Activated T-cell treated with anti-CD3 and anti-CD28 coated beads, Interleukin-2, amount 50 U/mL, for 24 hours (primary cell): ENCODE measurements around the gene KLHL22.

Experiments used
- DNase-seq: peaks from one replicate; pipeline ENCODE4 v3.0.0-alpha.2; 2020
- H3K27ac Mint-ChIP-seq: 2 replicates; pipeline ENCODE4 v1.8.0; 2020; ENCODE audit warnings: mild to moderate bottlenecking, mixed read lengths
- H3K27me3 Mint-ChIP-seq: 2 replicates; pipeline ENCODE4 v1.8.0; 2020; ENCODE audit warnings: mixed read lengths
- H3K36me3 Mint-ChIP-seq: 2 replicates; pipeline ENCODE4 v1.8.0; 2020; ENCODE audit warnings: low read depth, mixed read lengths
- H3K4me1 Mint-ChIP-seq: 2 replicates; pipeline ENCODE4 v1.8.0; 2020; ENCODE audit warnings: low read depth, mixed read lengths
- H3K4me3 Mint-ChIP-seq: 2 replicates; pipeline ENCODE4 v1.8.0; 2020; ENCODE audit warnings: mild to moderate bottlenecking, moderate library complexity, mixed read lengths
- H3K9me3 Mint-ChIP-seq: 2 replicates; pipeline ENCODE4 v1.8.0; 2020; ENCODE audit warnings: mixed read lengths

KLHL22 gene

DNA sequence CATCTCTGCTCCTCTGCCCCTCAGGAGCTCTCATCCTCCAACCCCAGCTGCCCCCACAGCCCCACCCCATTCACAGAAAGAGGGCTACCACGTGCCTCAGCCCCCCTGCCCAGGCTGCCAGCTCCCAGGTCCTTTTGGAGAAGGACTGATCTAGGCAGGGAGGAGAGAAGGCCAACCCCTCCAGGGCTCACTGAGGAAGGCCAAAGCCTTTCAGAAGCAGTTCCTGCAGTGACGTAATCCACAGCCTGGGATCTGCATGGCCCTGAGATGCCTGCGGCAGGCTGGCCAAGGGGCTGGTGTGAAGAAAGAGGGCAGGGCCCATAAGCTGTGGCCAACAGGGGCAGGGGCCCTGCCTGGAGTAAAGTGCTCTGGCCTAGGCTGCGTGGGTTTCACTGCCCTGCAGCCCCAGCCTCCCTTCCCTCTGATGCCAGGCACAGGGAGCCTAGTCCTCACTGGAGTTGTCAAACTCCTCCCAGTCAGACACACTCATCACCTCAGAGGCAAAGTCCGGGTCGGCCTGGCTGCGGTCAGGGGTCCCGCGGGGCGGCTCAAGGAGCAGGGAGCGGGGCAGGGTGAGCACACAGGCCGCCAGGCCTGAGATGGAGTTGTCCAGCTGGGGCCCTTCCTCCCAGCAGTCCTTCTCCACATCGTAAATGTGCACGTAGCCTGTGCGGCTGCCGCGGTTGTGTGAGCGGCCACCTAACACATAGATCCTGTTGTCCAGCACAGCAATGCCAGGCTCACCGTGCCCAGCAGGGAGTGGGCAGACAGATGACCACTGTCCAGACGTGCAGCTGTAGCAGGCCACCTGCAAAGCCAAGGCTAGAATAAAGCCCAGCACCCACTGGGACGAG is 53.7 kb downstream of the KLHL22 start:
- Mint-ChIP-seq H3K27me3 (peaks cover 13% of the 10 kb centered on the region), H3K27ac (no peak overlapping the region)

DNA sequence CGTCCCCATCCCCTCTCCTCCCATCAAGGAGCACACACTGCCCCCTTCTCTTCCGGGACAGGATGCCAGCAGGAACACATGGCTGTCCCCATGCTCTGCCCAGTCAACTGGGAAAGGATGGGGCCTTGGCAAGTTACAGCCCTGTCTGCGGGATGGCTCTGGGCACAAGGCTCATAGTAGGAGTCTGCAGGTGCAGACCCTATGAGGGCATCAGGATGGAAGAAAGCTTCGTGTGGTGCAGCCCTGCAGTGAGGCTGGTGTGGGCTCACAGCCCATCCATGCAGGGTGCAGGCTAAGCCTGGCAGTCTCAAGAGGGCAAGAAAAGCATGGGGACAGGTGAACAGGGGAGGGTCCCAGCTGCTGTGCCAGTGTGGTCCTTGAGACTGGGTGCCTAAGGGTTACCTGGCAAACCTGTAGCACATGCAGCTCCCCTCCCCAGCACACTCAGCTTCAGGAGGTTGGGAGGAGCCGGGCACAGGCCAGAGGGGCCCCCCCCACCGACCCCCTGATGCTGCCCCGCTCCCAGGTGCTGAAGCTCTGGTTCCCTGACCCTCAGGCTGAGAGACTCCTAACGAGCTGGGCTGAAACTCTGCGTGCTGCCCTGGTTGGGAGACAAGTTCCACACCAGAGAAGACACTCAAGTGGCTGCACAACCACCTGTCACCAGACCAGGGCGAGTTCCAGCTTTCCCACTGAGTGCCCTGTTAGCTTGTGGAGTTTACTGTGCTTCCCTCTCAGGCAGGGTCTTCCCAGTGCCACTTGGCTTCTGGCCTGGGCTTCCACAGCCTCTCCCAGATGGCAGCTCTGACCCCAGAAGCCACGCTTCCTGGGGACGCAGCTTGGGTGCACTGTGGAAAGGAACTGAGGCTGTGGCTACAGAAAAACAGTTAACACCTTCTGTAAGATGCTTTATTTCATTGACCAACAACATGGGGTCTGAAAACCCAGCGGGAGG is 54.7 kb downstream of the KLHL22 start:
- DNase-seq: no peak
- Mint-ChIP-seq H3K4me1 (peaks cover 11% of the 10 kb centered on the region), H3K27me3 (peaks cover 19% of the 10 kb centered on the region), H3K27ac (no peak overlapping the region), H3K9me3 (no peaks in the 10 kb centered on the region), H3K4me3 (no peak overlapping the region), H3K36me3 (peaks cover 21% of the 10 kb centered on the region)

More for the DNA sequence above, 53.7 kb downstream of the KLHL22 start:
- DNase-seq: no peak
- Mint-ChIP-seq H3K4me3 (no peak overlapping the region), H3K9me3 (no peaks in the 10 kb centered on the region), H3K36me3 (peaks cover 30% of the 10 kb centered on the region), H3K4me1 (peaks cover 7% of the 10 kb centered on the region)

GRCh38 chr22:20439928-20440575 is 55.5 kb downstream of the KLHL22 start:
- H3K4me1 Mint-ChIP-seq: peaks cover 13% of the 10 kb centered on the region
- H3K36me3 Mint-ChIP-seq: peaks cover 20% of the 10 kb centered on the region
- no peak for DNase-seq
- no peak overlapping the region for H3K27ac Mint-ChIP-seq
- no peaks in the 10 kb centered on the region for H3K9me3 Mint-ChIP-seq
- H3K4me3 Mint-ChIP-seq: no peak overlapping the region
- H3K27me3 Mint-ChIP-seq: peaks cover 27% of the 10 kb centered on the region

- H3K4me3 Mint-ChIP-seq: no peak overlapping the region
- no peak overlapping the region for H3K27ac Mint-ChIP-seq
- peaks cover 32% of the 10 kb centered on the region for H3K27me3 Mint-ChIP-seq
- H3K4me1 Mint-ChIP-seq: peaks cover 13% of the 10 kb centered on the region
- H3K9me3 Mint-ChIP-seq: no peaks in the 10 kb centered on the region
- peaks cover 16% of the 10 kb centered on the region for H3K36me3 Mint-ChIP-seq
- DNase-seq: no peak
Observed at GRCh38 chr22:20439556-20439927, 56.1 kb downstream of the KLHL22 start.

DNA sequence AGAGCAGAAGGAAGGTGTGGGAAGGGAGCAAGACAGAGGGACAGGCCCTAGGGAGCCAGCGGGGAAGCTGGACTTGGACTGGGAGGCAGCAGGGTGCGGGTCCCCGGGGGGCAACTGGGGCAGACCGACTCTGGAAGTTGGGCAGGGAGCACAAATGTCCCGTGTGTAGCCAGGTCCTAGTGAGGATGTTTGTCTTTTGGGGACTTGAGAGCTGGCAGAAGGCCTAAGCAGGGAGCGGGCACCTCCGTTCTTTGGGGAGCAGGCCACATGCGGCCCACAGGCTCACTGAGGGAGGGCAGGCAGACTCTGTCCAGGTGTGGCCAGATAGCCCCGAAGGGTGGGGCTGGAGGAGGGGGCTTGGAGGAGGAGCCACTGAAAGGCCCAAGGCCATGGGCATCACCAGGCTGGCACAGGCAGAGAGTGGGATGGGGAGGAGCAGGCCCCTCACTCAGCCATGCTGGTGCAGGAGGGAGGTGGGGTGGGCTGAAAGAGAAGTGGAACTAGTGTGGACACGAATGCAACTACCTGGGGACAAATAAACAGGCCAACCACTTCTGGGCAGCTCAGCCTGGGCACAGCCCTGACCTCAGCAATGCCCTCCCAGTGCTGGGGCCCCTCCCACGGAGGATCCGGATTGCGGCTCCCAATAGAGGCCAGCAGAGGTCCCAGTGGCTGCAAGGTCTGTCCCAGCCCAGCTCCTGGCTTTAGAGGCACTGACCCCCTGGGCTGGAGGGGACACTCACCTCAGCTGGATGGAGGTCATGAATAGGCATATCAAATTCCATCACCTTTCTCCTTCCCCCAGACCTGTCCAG is 56.7 kb downstream of the KLHL22 start:
- no peak for DNase-seq
- Mint-ChIP-seq H3K4me1 (peaks cover 13% of the 10 kb centered on the region), H3K27ac (no peak overlapping the region), H3K9me3 (no peaks in the 10 kb centered on the region), H3K36me3 (peaks cover 9% of the 10 kb centered on the region), H3K27me3 (peaks cover 39% of the 10 kb centered on the region), H3K4me3 (no peak overlapping the region)

GRCh38 chr22:20438427-20438677 is 57.2 kb downstream of the KLHL22 start:
- Mint-ChIP-seq H3K36me3 (peaks cover 8% of the 10 kb centered on the region), H3K9me3 (no peaks in the 10 kb centered on the region), H3K27ac (no peak overlapping the region), H3K27me3 (peaks cover 39% of the 10 kb centered on the region), H3K4me3 (no peak overlapping the region), H3K4me1 (peaks cover 13% of the 10 kb centered on the region)
- DNase-seq: no peak

DNA sequence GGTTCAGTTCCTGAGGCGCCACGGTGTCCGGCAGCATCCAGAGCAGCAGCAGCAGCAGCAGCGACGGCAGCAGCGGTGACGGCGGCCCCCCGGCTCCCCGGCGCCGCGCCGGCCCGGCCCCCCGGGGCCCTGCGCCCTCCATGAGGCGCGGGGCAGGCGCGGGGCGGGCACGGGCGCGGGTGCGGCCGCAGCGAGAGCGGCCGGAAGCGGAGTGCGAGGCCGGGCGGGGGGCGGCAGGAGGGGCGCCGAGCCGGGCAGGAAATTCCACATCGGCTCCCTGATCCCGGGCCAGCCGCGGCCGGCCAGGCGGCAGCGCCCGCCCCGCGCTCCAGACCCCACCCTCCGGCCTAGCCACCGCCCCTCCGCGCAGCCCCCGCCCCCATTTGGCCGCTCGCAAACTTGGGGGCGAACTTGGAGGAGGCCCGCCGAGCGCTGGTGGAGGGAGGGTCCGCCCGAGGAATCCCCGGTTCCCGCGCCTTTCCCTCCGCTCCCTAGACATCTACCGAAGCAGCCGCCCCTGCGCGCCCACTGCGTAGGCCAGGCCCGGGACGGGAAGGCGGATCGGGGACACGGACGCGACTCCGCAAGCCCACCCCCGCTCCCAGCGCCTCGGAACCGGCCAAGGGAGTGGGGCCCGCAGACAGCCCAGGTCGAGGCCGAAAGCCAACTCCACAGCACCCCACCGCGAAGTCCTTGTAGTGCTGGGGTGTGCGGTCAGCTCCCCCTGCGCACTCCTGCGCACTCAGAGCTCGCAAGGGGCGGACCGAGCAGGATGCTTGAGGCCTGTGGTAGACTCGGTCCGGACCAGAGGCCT is 57.8 kb downstream of the KLHL22 start, which contains the start of gene SCARF2:
SCARF2 (minus strand) TSS at position 213 of the 814 bp plus-strand sequence; CDS start at position 142, 71 bp downstream.
- Mint-ChIP-seq H3K27me3 (peaks cover 42% of the 10 kb centered on the region), H3K4me1 (peaks cover 13% of the 10 kb centered on the region), H3K4me3 (peak within 1 kb of the TSS; percentile 59), H3K9me3 (no peaks in the 10 kb centered on the region), H3K36me3 (peaks cover 3% of the 10 kb centered on the region), H3K27ac (no peak within 1 kb of the TSS)
- DNase-seq: peak; percentile 39

DNA sequence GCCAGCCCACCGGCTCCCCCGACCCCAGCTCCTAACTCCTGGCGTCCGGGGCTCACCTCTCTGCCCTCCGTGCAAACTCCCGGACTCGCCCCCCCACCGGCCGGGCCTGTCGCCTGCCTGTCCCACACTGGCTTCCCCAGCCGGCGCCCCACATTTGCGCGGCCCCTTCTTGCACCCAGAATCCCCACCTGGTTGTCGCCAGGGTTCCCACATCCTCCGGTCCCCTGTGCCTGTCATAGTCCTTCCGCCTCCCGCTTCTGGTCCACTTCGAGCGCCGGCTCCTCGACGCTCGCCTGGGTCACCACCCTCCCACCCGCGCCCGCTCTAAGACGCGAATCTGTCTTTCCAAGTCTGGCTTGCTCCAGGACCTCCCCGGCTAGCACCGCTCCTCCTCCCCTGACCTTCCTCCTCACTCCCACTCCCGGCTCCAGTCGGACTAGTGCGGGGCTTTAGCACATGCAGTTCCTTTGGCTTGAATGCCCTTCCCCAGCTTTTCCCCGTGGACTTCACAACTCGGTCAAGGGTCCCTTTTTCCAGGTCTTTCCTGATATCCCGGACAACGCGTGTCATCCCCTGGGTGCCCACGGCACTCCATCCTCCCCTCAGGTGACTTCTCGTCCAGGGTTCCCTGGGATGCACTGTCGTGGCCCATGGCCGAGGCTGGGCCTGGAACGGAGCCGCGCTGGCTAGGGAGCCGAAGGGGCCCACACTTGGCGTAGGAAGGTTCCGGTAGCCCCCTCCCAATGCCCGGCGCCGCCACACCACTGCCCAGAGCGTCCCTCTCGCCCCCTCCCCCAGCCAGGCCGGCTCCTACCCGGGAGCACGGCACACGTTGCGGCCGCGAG is 58.6 kb downstream of the KLHL22 start:
- Mint-ChIP-seq H3K27ac (no peak overlapping the region), H3K4me3 (peak overlapping the region; percentile 59), H3K9me3 (no peaks in the 10 kb centered on the region), H3K4me1 (peaks cover 13% of the 10 kb centered on the region), H3K36me3 (no peaks in the 10 kb centered on the region), H3K27me3 (peaks cover 50% of the 10 kb centered on the region)
- DNase-seq: peak; percentile 55

GRCh38 chr22:20436307-20436767 is 59.3 kb downstream of the KLHL22 start:
- Mint-ChIP-seq H3K9me3 (no peaks in the 10 kb centered on the region), H3K27me3 (peaks cover 56% of the 10 kb centered on the region), H3K36me3 (no peaks in the 10 kb centered on the region), H3K27ac (no peak overlapping the region), H3K4me3 (peak overlapping the region; percentile 59), H3K4me1 (peaks cover 15% of the 10 kb centered on the region)
- no peak for DNase-seq

DNA sequence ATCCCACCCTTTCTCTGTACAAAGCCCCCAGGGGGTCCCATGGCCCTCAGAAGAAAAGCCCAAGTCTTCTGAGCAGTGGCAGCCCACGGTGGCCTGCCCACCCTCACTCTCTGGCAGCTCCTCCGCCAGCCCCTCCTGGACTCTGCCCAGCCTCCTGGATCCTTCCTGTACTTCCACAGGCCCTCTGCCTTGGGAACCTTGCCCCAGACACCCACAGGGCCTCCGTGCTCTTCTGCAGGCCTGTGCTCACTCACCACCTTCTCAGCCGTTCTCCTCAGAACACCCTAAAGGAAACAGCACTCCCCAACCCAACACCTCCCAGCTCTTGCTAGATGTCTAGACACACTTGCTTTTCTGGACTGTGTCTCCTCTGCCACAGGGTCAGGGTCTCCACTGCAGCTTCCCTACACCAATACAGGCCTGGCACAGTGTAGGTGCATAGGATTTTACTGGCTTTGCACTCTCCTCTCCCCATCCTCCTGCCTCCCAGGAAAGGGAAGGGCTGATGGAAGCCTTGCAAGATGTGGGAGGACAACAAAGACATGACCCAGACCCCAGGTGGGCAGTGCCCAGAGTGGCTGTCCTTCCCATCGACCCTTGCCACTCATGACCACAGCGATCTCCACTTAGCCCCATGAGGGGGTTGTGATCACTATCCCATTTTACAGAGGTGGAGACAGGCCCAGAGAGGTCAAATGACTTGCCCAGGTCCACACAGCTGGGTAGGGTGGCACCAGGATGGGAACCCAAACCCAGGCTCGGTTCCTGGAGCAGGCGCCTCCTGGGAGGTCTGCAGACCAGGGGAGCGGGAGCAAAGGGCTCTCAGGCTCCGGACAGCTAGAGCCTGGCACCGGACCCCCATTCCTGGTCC is 59.9 kb downstream of the KLHL22 start:
- no peak overlapping the region for H3K27ac Mint-ChIP-seq
- H3K9me3 Mint-ChIP-seq: no peaks in the 10 kb centered on the region
- H3K27me3 Mint-ChIP-seq: peaks cover 59% of the 10 kb centered on the region
- peaks cover 17% of the 10 kb centered on the region for H3K4me1 Mint-ChIP-seq
- no peak overlapping the region for H3K4me3 Mint-ChIP-seq
- H3K36me3 Mint-ChIP-seq: no peaks in the 10 kb centered on the region
- no peak for DNase-seq

- no peak overlapping the region for H3K27ac Mint-ChIP-seq
- H3K4me3 Mint-ChIP-seq: no peak overlapping the region
- H3K9me3 Mint-ChIP-seq: no peaks in the 10 kb centered on the region
- DNase-seq: no peak
- H3K27me3 Mint-ChIP-seq: peaks cover 68% of the 10 kb centered on the region
- H3K4me1 Mint-ChIP-seq: peaks cover 24% of the 10 kb centered on the region
- H3K36me3 Mint-ChIP-seq: no peaks in the 10 kb centered on the region
Observed at GRCh38 chr22:20434773-20435172, 60.8 kb downstream of the KLHL22 start.

DNA sequence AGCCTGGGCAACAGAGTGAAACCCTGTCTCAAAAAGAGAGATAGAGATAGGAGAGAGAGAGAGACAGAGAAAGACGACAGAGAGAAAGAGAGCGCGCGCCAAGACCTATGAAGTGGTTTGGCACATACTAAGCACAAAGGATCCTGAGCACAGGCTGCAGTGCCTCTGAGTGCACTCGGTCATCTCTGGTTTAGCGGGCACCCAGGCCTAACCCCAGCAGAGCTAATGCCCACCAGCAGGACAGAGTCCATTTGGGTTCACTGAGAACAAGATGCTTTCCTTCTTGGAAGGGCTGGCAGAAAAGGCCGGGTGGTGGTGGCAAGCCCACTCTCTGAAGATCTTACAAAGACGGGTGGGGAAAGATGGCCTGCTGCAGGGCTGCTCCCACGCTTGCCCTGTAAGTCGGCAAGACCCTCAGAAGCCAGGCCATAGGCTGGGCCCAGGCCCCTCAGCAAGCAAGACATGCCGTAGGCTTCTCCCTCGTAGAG is 61.3 kb downstream of the KLHL22 start:
- Mint-ChIP-seq H3K9me3 (no peaks in the 10 kb centered on the region), H3K27me3 (peaks cover 72% of the 10 kb centered on the region), H3K4me1 (peaks cover 28% of the 10 kb centered on the region), H3K36me3 (no peaks in the 10 kb centered on the region), H3K4me3 (no peak overlapping the region), H3K27ac (no peak overlapping the region)
- DNase-seq: no peak
